ENCODE measurements around the gene MESP1. TPM values are rescaled to one million over a fixed set of nuclear protein-coding genes. Genes with fewer than 3 reads are reported as not detected.

MESP1 gene
- total and polyA plus RNA-seq, 2 of the 13 experiments (the other 11 are each of a cell fraction or from before 2014, with no cell fraction given): not detected

- in situ Hi-C loops (cut with HindIII; ENCODE audit: extremely low pct_ligation_motif_present, low pct_unique_long_range_greater_than_20kb): no loop called here
- Histone ChIP-seq H3K4me2 (ENCODE audit: low read depth, low read length) (no peak overlapping the region), H3K79me2 (ENCODE audit: insufficient read depth, low read length) (no peaks in the 10 kb centered on the region), H3K9ac (ENCODE audit: insufficient read depth, low read depth, low read length) (no peak overlapping the region), H3K4me1 (ENCODE audit: insufficient read depth, low read length) (peaks cover 17% of the 10 kb centered on the region), H3K36me3 (replicated peaks in 1 of 2; ENCODE audit: control insufficient read depth in 1 of 2, insufficient read depth in 2 of 2, low read length in 2 of 2) (peaks cover 23 to 65% of the 10 kb centered on the region in 2 experiments), H3K27ac (ENCODE audit: extremely low read length, insufficient read depth, low read length) (no peak overlapping the region), H3K27me3 (ENCODE audit: control insufficient read depth in 1 of 2, insufficient read depth in 2 of 2, low read length in 2 of 2) (no peaks in the 10 kb centered on the region), H3K4me3 (replicated peaks in 1 of 3; ENCODE audit: insufficient read depth in 1 of 3, low read depth in 2 of 3, low read length in 3 of 3) (no peak overlapping the region), H4K20me1 (ENCODE audit: insufficient read depth, low read length) (no peaks in the 10 kb centered on the region), H2AFZ (ENCODE audit: low read length) (no peak overlapping the region), H3K9me3 (ENCODE audit: low read length) (no peaks in the 10 kb centered on the region)
- no peak for FAIRE-seq
- no TSS peak for BruUV-seq (replicated peaks)
- intact Hi-C loops (cut with micrococcal nuclease; ENCODE audit: unreplicated experiment): no loop called here
- ChIA-PET CTCF (ENCODE audit: low intra/inter-chr PET ratio, low total read pairs) (no interaction called here), POLR2A (no interaction called here)
- WGBS (ENCODE audit: low lambda C conversion rate): 92% methylated on average over 21 of the region's 22 CpGs
- peak; percentile 25; the same call in 2 of the 3 replicates for ATAC-seq
- TF ChIP-seq POLR2A (IDR thresholded peaks at IDR 0.05; ENCODE audit: insufficient read depth in 1 of 2, low read depth in 2 of 2, low read length in 2 of 2): 0 out of 4 replicates have a peak, but pooled peaks of 1 of the 2 experiments have one; percentile 8
- peak; percentile 38 for TF ChIP-seq AGO2 (optimal IDR thresholded peaks at IDR 0.05; ENCODE audit: low read depth, low read length)
- TF ChIP-seq CAMTA2 (CRISPR knock-in tag; IDR thresholded peaks at IDR 0.05; ENCODE audit: borderline replicate concordance): no peak
- TF ChIP-seq ZSCAN25 (CRISPR knock-in tag; IDR thresholded peaks at IDR 0.05): no peak
- no peak for TF ChIP-seq ZNF772 (CRISPR knock-in tag; IDR thresholded peaks at IDR 0.05)
- TF ChIP-seq ZNF776 (CRISPR knock-in tag; IDR thresholded peaks at IDR 0.05): no peak
- no peak for TF ChIP-seq PBX3 (CRISPR knock-in tag; IDR thresholded peaks at IDR 0.05; ENCODE audit: borderline replicate concordance)
- no peak for DNase-seq (ENCODE audit: low spot score)
These were observed 41.2 kb upstream of the MESP1 start for GRCh38 chr15:89792106-89792805.

- in situ Hi-C loops (cut with HindIII; ENCODE audit: extremely low pct_ligation_motif_present, low pct_unique_long_range_greater_than_20kb): no loop called here
- H2AFZ ChIP-seq (ENCODE audit: low read length): no peak overlapping the region
These were observed 39.6 kb upstream of the MESP1 start for GRCh38 chr15:89790661-89791060.

More at GRCh38 chr15:89790661-89791060, 39.6 kb upstream of the MESP1 start:
- Histone ChIP-seq H4K20me1 (ENCODE audit: insufficient read depth, low read length) (no peaks in the 10 kb centered on the region; the same call in 1 of the 2 replicates), H3K4me3 (replicated peaks in 1 of 3; ENCODE audit: insufficient read depth in 1 of 3, low read depth in 2 of 3, low read length in 3 of 3) (no peak overlapping the region), H3K27me3 (ENCODE audit: control insufficient read depth in 1 of 2, insufficient read depth in 2 of 2, low read length in 2 of 2) (no peaks in the 10 kb centered on the region), H3K4me1 (ENCODE audit: insufficient read depth, low read length) (peaks cover 24% of the 10 kb centered on the region), H3K9me3 (ENCODE audit: low read length) (no peaks in the 10 kb centered on the region), H3K4me2 (ENCODE audit: low read depth, low read length) (no peak overlapping the region), H3K27ac (ENCODE audit: extremely low read length, insufficient read depth, low read length) (no peak overlapping the region), H3K9ac (ENCODE audit: insufficient read depth, low read depth, low read length) (no peak overlapping the region), H3K36me3 (replicated peaks in 1 of 2; ENCODE audit: control insufficient read depth in 1 of 2, insufficient read depth in 2 of 2, low read length in 2 of 2) (peaks cover 18 to 59% of the 10 kb centered on the region in 2 experiments), H3K79me2 (ENCODE audit: insufficient read depth, low read length) (no peaks in the 10 kb centered on the region)
- ChIA-PET POLR2A (no interaction called here), CTCF (ENCODE audit: low intra/inter-chr PET ratio, low total read pairs) (no interaction called here)
- 98% methylated on average over 16 of the region's 16 CpGs for WGBS (ENCODE audit: low lambda C conversion rate)
- no peak for DNase-seq (ENCODE audit: low spot score)
- ATAC-seq: no peak
- no TSS peak for BruUV-seq (replicated peaks)
- no peak for FAIRE-seq
- intact Hi-C loops (cut with micrococcal nuclease; ENCODE audit: unreplicated experiment): no loop called here
- TF ChIP-seq AGO2 (optimal IDR thresholded peaks at IDR 0.05; ENCODE audit: low read depth, low read length) (peak; percentile 40), KAT8 (CRISPR knock-in tag; IDR thresholded peaks at IDR 0.05) (no peak)

All from HepG2 (cell line).